HepG2 (cell line): ENCODE measurements around the gene TMEM47.

Experiments
- BCL6 ChIP-seq: IDR thresholded peaks from 2 replicates; pipeline ENCODE4 v1.6.1; 2016; ENCODE audit warnings: missing genetic modification reagents, missing compliant biosample characterization
- GABPA ChIP-seq, 2 experiments: IDR thresholded peaks; 2 replicates each; pipeline ENCODE4 v1.6.1; 2011 to 2016; ENCODE audit warnings: low read depth in 2 of 2, low read length in 1 of 2, missing biosample characterization in 1 of 2, missing genetic modification characterization in 1 of 2
- NR2C2 ChIP-seq: sonication (generic); formaldehyde crosslinking; IDR thresholded peaks from 2 replicates; pipeline ENCODE4 v1.4.0; 2020; ENCODE audit warnings: missing genetic modification reagents, mild to moderate bottlenecking, moderate library complexity, borderline replicate concordance
- PCBP1 ChIP-seq: fragments of 200-400 bp; formaldehyde crosslinking; IDR thresholded peaks from 2 replicates; pipeline ENCODE4 v1.6.1; 2017; ENCODE audit warnings: mild to moderate bottlenecking, low read depth, low read length, borderline replicate concordance
- POLR2AphosphoS5 ChIP-seq: IDR thresholded peaks from 2 replicates; pipeline ENCODE4 v1.6.1; 2012; ENCODE audit warnings: low read depth, low read length
- RBFOX2 ChIP-seq: fragments of 200-400 bp; formaldehyde crosslinking; IDR thresholded peaks from 2 replicates; pipeline ENCODE4 v1.6.1; 2017; ENCODE audit warnings: low read depth, mild to moderate bottlenecking, low read length
- REST ChIP-seq, 2 experiments: IDR thresholded peaks; 2 replicates each; pipeline ENCODE4 v1.6.1; 2011 to 2012; ENCODE audit warnings: low read length in 2 of 2, borderline replicate concordance in 1 of 2, low read depth in 1 of 2, mild to moderate bottlenecking in 1 of 2, moderate library complexity in 1 of 2
- TBP ChIP-seq: sonication (generic); formaldehyde crosslinking; IDR thresholded peaks from 2 replicates; pipeline ENCODE4 v1.5.0; 2020; ENCODE audit warnings: missing genetic modification reagents
- THAP7 ChIP-seq: sonication (generic); formaldehyde crosslinking; IDR thresholded peaks from 2 replicates; pipeline ENCODE4 v1.8.1; 2023; ENCODE audit warnings: mild to moderate bottlenecking, missing genetic modification reagents
- ZEB1 ChIP-seq: IDR thresholded peaks from 2 replicates; pipeline ENCODE4 v1.6.1; 2012; ENCODE audit warnings: mild to moderate bottlenecking, low read depth, inconsistent platforms; ENCODE audit not compliant: insufficient replicate concordance
- ZNF414 ChIP-seq: sonication (generic); formaldehyde crosslinking; IDR thresholded peaks from 2 replicates; pipeline ENCODE4 v1.5.0; 2020; ENCODE audit warnings: missing genetic modification reagents
- ZNF512 ChIP-seq: sonication (generic); formaldehyde crosslinking; IDR thresholded peaks from 2 replicates; pipeline ENCODE4 v1.4.0; 2020; ENCODE audit warnings: mild to moderate bottlenecking, missing genetic modification reagents
- ZNF775 ChIP-seq: sonication (generic); formaldehyde crosslinking; IDR thresholded peaks from 2 replicates; pipeline ENCODE4 v1.4.0; 2020; ENCODE audit warnings: missing genetic modification reagents, mild to moderate bottlenecking, moderate library complexity, borderline replicate concordance

- TF ChIP-seq THAP7 (no peak), ZNF775 (CRISPR knock-in tag) (no peak), GABPA (IDR thresholded peaks at IDR 0.05; ENCODE audit: low read depth, low read length) (no peak), GABPA (CRISPR knock-in tag; IDR thresholded peaks at IDR 0.05; ENCODE audit: low read depth) (no peak), POLR2AphosphoS5 (no peak), PCBP1 (no peak), BCL6 (no peak), ZNF512 (no peak), RBFOX2 (no peak), TBP (CRISPR knock-in tag) (no peak), NR2C2 (CRISPR knock-in tag) (no peak), ZNF414 (CRISPR knock-in tag) (no peak), REST (IDR thresholded peaks at IDR 0.05; ENCODE audit: borderline replicate concordance in 1 of 2, low read depth in 1 of 2, low read length in 2 of 2) (no peak), ZEB1 (no peak)
These were observed 3.3 kb downstream of the TMEM47 start for GRCh38 chrX:34653811-34654210.
